Globus pallidus (tissue), 1 donor: ENCODE measurements around the gene NANOG.
"Not testable (repeated sequence)": the region's sequence is repeated elsewhere in the genome, so short reads cannot be mapped to it uniquely, and the experiment has no call there.

Experiments used
- DNase-seq: peaks from one replicate; pipeline ENCODE4 v3.0.0-alpha.2; 2015; ENCODE audit warnings: low spot score

NANOG gene

GRCh38 chr12:7788884-7789528, at the start of gene NANOG:
TSS of gene NANOG (plus strand) at chr12:7789402. CDS start at chr12:7789615, 213 bp downstream.
- not testable (repeated sequence) for DNase-seq

- DNase-seq, result no peak
Measured at GRCh38 chr12:7747246-7747645, 42.0 kb upstream of the NANOG start, which contains the start of gene CLEC4C. TSS of gene CLEC4C (minus strand) at chr12:7747375. CDS start at chr12:7747348, 27 bp downstream.

- no peak for DNase-seq
Measured at GRCh38 chr12:7748852-7749251, 40.4 kb upstream of the NANOG start.

- no peak for DNase-seq
Measured at GRCh38 chr12:7749442-7749841, 39.8 kb upstream of the NANOG start.

GRCh38 chr12:7750350-7750749, 38.9 kb upstream of the NANOG start:
- DNase-seq, result no peak

- DNase-seq, result no peak
Measured at GRCh38 chr12:7751394-7751793, 37.8 kb upstream of the NANOG start.

GRCh38 chr12:7751941-7752922, 37.0 kb upstream of the NANOG start:
- DNase-seq, result not testable (repeated sequence)

GRCh38 chr12:7755668-7756067, 33.5 kb upstream of the NANOG start:
- DNase-seq, result not testable (repeated sequence)

- DNase-seq, result no peak
Measured at GRCh38 chr12:7756993-7757392, 32.2 kb upstream of the NANOG start.

- no peak for DNase-seq
Measured at GRCh38 chr12:7758766-7759140, 30.4 kb upstream of the NANOG start.

- no peak for DNase-seq
Measured at GRCh38 chr12:7769999-7770398, 19.2 kb upstream of the NANOG start.

GRCh38 chr12:7781274-7781673, 7.9 kb upstream of the NANOG start:
- DNase-seq, result no peak

- DNase-seq, result no peak
Measured at GRCh38 chr12:7782055-7782454, 7.1 kb upstream of the NANOG start.

- DNase-seq, result not testable (repeated sequence)
Measured at GRCh38 chr12:7783433-7783832, 5.8 kb upstream of the NANOG start.

- no peak for DNase-seq
Measured at GRCh38 chr12:7784701-7785100, 4.5 kb upstream of the NANOG start.

GRCh38 chr12:7787574-7788293, 1.5 kb upstream of the NANOG start:
- no peak for DNase-seq

GRCh38 chr12:7788294-7788660, 925 bp upstream of the NANOG start:
- no peak for DNase-seq

- no peak for DNase-seq
Measured at GRCh38 chr12:7793211-7793610, 4.0 kb downstream of the NANOG start.

- not testable (repeated sequence) for DNase-seq
Measured at GRCh38 chr12:7797269-7797668, 8.1 kb downstream of the NANOG start.

- DNase-seq, result no peak
Measured at GRCh38 chr12:7797698-7798398, 8.6 kb downstream of the NANOG start.

GRCh38 chr12:7798750-7799308, 9.6 kb downstream of the NANOG start:
- DNase-seq, result not testable (repeated sequence)
